Prostate gland (tissue), 2 donors: ENCODE measurements around the gene MALRD1.

ENCODE experiments used
- POLR2A ChIP-seq: fragments of 450-650 bp; IDR thresholded peaks from one replicate; pipeline ENCODE4 v1.6.1; 2016; ENCODE audit warnings: antibody characterized with exemption, mild to moderate bottlenecking
- POLR2AphosphoS5 ChIP-seq: sonication (generic); formaldehyde crosslinking; IDR thresholded peaks from one replicate; pipeline ENCODE4 v1.6.1; 2017; ENCODE audit warnings: antibody characterized with exemption
- TF ChIP-seq, protein P1 (sequence below), 4 experiments: fragments of 200-600 bp in 2 of 4; fragments of 450-650 bp in 2 of 4; sonication (generic) in 2 of 4; IDR thresholded peaks; 1 replicate in 3 of 4; 2 replicates in 1 of 4; pipeline ENCODE4 v1.5.1; 2016 to 2019; ENCODE audit warnings: antibody characterized with exemption in 4 of 4, mild to moderate bottlenecking in 2 of 4, moderate library complexity in 2 of 4

DNA sequence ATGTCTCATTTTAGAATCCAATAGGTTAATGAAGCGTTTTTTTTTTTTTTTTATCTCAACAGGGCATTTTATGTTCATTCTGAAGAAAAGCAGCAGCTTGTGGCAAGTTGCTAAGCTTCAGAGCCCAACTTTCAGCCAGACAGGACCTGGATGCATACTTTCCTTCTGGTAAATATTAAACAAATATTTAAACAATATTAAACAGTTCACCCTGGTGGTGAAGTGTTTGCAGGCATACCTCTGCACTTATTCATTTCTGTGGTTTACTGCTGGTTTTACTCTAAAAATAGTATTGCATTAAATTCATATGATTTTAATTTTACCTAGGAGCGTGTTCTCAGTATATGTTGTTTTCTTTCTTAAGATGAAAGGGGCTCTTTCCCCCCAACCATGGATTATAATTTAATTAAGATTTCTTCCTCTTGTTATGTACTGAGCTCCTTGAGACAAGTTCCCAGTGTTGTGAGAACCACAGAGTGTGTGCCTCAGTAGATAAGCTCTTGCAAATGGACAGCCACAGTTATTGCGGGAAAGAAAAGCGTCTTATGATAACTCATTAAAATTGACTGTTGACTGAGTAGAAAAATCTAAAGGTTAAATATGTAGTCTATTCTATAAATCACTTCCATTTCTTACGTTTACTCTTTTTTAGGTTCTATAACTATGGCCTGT, 155.8 kb downstream of the MALRD1 start:
- TF ChIP-seq, protein P1, sequence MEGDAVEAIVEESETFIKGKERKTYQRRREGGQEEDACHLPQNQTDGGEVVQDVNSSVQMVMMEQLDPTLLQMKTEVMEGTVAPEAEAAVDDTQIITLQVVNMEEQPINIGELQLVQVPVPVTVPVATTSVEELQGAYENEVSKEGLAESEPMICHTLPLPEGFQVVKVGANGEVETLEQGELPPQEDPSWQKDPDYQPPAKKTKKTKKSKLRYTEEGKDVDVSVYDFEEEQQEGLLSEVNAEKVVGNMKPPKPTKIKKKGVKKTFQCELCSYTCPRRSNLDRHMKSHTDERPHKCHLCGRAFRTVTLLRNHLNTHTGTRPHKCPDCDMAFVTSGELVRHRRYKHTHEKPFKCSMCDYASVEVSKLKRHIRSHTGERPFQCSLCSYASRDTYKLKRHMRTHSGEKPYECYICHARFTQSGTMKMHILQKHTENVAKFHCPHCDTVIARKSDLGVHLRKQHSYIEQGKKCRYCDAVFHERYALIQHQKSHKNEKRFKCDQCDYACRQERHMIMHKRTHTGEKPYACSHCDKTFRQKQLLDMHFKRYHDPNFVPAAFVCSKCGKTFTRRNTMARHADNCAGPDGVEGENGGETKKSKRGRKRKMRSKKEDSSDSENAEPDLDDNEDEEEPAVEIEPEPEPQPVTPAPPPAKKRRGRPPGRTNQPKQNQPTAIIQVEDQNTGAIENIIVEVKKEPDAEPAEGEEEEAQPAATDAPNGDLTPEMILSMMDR (IDR thresholded peaks at IDR 0.05) = no peak
- TF ChIP-seq POLR2A = no peak
- TF ChIP-seq POLR2AphosphoS5 = no peak
